Measurements from ENCODE around the gene PIK3CD.
"Not testable (repeated sequence)": the region's sequence is repeated elsewhere in the genome, so short reads cannot be mapped to it uniquely, and the experiment has no call there.

The PIK3CD gene

DNA sequence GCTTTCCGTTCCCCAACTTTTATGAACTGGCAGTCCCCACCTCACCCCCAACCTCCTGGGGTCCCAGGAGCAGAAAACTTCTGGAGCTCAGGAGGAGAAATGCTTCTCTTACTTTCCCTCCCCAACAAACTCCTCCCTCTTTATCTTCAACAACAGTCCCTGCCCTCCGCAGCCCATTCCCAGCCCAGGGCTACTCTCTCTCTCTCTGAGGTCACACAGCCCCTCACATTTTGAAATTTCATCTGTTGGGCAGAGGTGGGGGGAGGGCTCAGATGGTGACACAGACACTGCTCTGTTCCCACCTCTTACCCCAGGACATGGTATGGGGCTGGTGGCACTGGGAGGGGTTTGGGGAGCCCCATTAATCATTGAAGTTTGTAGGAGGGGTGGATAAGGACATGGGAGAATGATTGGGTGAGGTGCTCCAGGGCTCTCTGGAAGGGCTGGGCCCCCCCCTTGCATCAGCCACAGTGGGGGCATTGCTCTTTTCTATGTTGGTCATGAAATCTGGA is 6.0 kb downstream of the PIK3CD start:
- H3K9me3 ChIP-seq (ENCODE audit: control insufficient read depth, insufficient read depth, low read length), result no peaks in the 10 kb centered on the region
- no peaks in the 10 kb centered on the region for H3K36me3 ChIP-seq (ENCODE audit: control insufficient read depth, insufficient read depth, low read length)
- peaks cover 19% of the 10 kb centered on the region for H3K27me3 ChIP-seq (ENCODE audit: control insufficient read depth, insufficient read depth, low read length)
- H3K27ac ChIP-seq (ENCODE audit: low read depth, low read length), result no peak overlapping the region
- H3K4me1 ChIP-seq (ENCODE audit: control insufficient read depth, insufficient read depth, low read length), result no peaks in the 10 kb centered on the region
- H3K4me3 ChIP-seq (ENCODE audit: low read depth, low read length), result no peak overlapping the region
- H3K9ac ChIP-seq (ENCODE audit: low read depth, low read length), result no peak overlapping the region

DNA sequence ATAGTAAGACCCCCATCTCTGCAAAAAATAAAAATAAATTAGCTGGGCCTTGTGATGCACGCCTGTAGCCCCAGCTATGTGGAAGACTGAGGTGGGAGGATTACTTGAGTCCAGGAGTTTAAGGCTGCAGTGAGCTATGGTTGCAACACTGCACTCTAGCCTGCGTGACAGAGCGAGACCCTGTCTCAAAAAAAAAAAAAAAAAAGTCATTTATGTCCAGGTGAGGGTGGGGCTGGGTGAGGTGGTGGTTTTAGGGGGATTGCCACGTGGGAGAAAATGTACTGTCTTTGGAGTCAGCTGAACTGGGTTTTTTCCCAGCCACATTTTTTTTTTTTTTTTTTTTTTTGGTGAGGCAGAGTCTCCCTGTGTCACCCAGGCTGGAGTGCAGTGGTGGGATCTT is 6.7 kb downstream of the PIK3CD start:
- Histone ChIP-seq H3K4me3 (ENCODE audit: low read depth, low read length) (no peak overlapping the region), H3K27ac (ENCODE audit: low read depth, low read length) (no peak overlapping the region), H3K36me3 (ENCODE audit: control insufficient read depth, insufficient read depth, low read length) (no peaks in the 10 kb centered on the region), H3K9me3 (ENCODE audit: control insufficient read depth, insufficient read depth, low read length) (no peaks in the 10 kb centered on the region), H3K4me1 (ENCODE audit: control insufficient read depth, insufficient read depth, low read length) (no peaks in the 10 kb centered on the region), H3K9ac (ENCODE audit: low read depth, low read length) (no peak overlapping the region), H3K27me3 (ENCODE audit: control insufficient read depth, insufficient read depth, low read length) (peaks cover 12% of the 10 kb centered on the region)

DNA sequence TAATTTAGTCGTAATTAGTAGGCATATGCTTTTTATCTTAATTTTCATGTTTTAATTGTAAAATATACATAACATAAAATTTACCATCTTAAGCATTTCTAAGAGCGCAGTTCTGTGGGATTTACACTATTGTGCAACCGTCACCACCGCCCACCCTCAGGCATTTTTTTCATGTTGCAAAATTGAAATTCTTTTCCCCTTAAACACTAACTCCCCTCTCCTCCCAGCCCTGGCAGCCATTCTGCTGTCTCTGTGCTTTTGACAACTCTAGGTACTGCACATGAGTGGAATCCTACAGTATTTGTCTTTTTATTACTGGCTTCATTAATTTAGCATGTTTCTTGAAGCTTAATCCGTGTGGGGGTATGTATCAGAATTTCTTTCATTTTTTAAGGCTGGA is 7.8 kb downstream of the PIK3CD start:
- no peak overlapping the region for H3K9ac ChIP-seq (ENCODE audit: low read depth, low read length)
- no peak overlapping the region for H3K4me3 ChIP-seq (ENCODE audit: low read depth, low read length)
- H3K9me3 ChIP-seq (ENCODE audit: control insufficient read depth, insufficient read depth, low read length), result no peaks in the 10 kb centered on the region
- H3K27me3 ChIP-seq (ENCODE audit: control insufficient read depth, insufficient read depth, low read length), result peaks cover 1% of the 10 kb centered on the region; the same call in 1 of the 2 replicates
- no peak overlapping the region for H3K27ac ChIP-seq (ENCODE audit: low read depth, low read length)
- no peaks in the 10 kb centered on the region for H3K36me3 ChIP-seq (ENCODE audit: control insufficient read depth, insufficient read depth, low read length)
- no peaks in the 10 kb centered on the region for H3K4me1 ChIP-seq (ENCODE audit: control insufficient read depth, insufficient read depth, low read length)

DNA sequence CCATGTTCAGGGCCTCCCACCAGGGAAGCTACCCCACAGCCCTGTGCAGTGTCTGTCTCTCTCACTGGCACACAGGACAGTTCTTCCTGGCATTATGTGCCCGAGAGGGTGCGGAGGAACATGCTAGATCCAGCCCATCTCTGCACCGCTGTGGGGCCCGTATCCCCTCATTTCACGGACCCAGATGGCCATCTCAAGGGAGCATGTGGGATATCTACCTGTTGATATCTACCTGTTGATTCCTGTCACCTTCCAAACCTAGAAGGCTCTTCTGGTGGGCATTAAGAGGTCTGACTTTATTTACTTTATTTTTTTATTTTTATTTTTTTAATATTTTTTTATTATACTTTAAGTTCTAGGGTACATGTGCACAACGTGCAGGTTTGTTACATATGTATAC is 11.7 kb downstream of the PIK3CD start:
- Histone ChIP-seq H3K27ac (ENCODE audit: low read depth, low read length) (no peak overlapping the region), H3K9ac (ENCODE audit: low read depth, low read length) (no peak overlapping the region), H3K9me3 (ENCODE audit: control insufficient read depth, insufficient read depth, low read length) (no peaks in the 10 kb centered on the region), H3K27me3 (ENCODE audit: control insufficient read depth, insufficient read depth, low read length) (no peaks in the 10 kb centered on the region), H3K4me3 (ENCODE audit: low read depth, low read length) (no peak overlapping the region), H3K36me3 (ENCODE audit: control insufficient read depth, insufficient read depth, low read length) (no peaks in the 10 kb centered on the region), H3K4me1 (ENCODE audit: control insufficient read depth, insufficient read depth, low read length) (no peaks in the 10 kb centered on the region)

DNA sequence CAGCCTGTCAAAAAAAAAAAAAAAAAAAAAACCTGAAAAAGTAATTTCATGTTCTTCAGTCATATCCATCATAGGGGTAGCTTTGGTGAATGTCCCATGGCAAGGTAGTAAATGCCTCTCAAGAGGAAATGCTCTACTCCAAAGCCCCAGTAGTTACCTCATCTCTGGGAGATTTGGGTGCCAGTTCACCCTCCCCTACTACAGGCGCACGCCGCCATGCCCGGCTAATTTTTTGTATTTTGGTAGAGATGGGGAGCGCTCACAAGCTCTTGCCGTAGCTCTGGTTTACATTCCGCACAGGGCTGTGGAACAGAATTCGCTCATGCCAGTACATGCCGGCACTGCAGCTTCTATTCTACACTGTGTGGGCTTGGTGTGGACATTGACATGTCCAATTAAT is 13.7 kb downstream of the PIK3CD start:
- no peak overlapping the region for H3K27ac ChIP-seq (ENCODE audit: low read depth, low read length)
- H3K36me3 ChIP-seq (ENCODE audit: control insufficient read depth, insufficient read depth, low read length), result no peaks in the 10 kb centered on the region
- no peaks in the 10 kb centered on the region for H3K4me1 ChIP-seq (ENCODE audit: control insufficient read depth, insufficient read depth, low read length)

DNA sequence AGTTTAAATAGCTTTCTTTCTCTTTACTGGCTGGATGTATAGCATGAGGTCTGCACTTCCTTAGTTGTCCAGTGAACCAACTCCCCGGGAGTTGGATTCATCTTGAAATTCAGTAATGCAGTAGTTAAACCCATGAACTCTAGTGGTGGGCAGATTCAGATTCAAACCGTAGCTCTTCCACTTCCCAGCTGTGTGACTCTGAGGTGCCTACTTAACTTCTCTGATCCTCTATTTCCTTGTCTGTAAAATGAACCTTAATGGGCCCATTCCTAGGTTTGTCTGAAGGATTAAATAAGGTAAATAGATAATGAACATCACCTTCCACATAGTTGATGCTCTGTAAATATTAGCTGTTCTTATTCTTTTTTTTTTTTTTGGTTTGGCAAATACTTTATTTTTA is 16.5 kb downstream of the PIK3CD start:
- H3K27me3 ChIP-seq (ENCODE audit: control insufficient read depth, insufficient read depth, low read length), result no peaks in the 10 kb centered on the region
- no peak overlapping the region for H3K4me3 ChIP-seq (ENCODE audit: low read depth, low read length)
- H3K9me3 ChIP-seq (ENCODE audit: control insufficient read depth, insufficient read depth, low read length), result no peaks in the 10 kb centered on the region
- H3K27ac ChIP-seq (ENCODE audit: low read depth, low read length), result no peak overlapping the region
- no peaks in the 10 kb centered on the region for H3K4me1 ChIP-seq (ENCODE audit: control insufficient read depth, insufficient read depth, low read length)
- no peaks in the 10 kb centered on the region for H3K36me3 ChIP-seq (ENCODE audit: control insufficient read depth, insufficient read depth, low read length)
- H3K9ac ChIP-seq (ENCODE audit: low read depth, low read length), result no peak overlapping the region

More for the DNA sequence above, 13.7 kb downstream of the PIK3CD start:
- Histone ChIP-seq H3K9ac (ENCODE audit: low read depth, low read length) (no peak overlapping the region), H3K27me3 (ENCODE audit: control insufficient read depth, insufficient read depth, low read length) (no peaks in the 10 kb centered on the region), H3K4me3 (ENCODE audit: low read depth, low read length) (no peak overlapping the region), H3K9me3 (ENCODE audit: control insufficient read depth, insufficient read depth, low read length) (no peaks in the 10 kb centered on the region)

DNA sequence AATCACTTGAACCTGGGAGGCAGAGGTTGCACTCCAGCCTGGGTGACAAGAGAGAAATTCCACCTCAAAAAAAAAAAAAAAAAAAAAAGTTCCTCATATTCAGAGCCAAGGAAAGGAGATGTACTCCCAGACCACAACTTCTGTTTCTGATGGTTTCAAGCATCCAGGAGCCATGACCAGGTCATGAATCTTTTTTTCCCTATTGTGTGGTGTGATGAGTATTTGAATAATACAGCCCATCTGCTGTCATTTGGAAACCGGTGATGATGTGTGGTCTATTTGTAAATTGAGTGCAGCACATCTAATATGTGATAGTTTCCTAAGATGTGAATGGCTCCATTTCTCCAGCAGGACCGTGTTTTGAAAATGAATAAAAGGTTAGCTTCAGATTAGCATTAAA is 18.6 kb downstream of the PIK3CD start:
- Histone ChIP-seq H3K4me1 (ENCODE audit: control insufficient read depth, insufficient read depth, low read length) (no peaks in the 10 kb centered on the region), H3K4me3 (ENCODE audit: low read depth, low read length) (no peak overlapping the region), H3K27me3 (ENCODE audit: control insufficient read depth, insufficient read depth, low read length) (no peaks in the 10 kb centered on the region), H3K36me3 (ENCODE audit: control insufficient read depth, insufficient read depth, low read length) (no peaks in the 10 kb centered on the region), H3K27ac (ENCODE audit: low read depth, low read length) (no peak overlapping the region), H3K9me3 (ENCODE audit: control insufficient read depth, insufficient read depth, low read length) (no peaks in the 10 kb centered on the region), H3K9ac (ENCODE audit: low read depth, low read length) (no peak overlapping the region)

DNA sequence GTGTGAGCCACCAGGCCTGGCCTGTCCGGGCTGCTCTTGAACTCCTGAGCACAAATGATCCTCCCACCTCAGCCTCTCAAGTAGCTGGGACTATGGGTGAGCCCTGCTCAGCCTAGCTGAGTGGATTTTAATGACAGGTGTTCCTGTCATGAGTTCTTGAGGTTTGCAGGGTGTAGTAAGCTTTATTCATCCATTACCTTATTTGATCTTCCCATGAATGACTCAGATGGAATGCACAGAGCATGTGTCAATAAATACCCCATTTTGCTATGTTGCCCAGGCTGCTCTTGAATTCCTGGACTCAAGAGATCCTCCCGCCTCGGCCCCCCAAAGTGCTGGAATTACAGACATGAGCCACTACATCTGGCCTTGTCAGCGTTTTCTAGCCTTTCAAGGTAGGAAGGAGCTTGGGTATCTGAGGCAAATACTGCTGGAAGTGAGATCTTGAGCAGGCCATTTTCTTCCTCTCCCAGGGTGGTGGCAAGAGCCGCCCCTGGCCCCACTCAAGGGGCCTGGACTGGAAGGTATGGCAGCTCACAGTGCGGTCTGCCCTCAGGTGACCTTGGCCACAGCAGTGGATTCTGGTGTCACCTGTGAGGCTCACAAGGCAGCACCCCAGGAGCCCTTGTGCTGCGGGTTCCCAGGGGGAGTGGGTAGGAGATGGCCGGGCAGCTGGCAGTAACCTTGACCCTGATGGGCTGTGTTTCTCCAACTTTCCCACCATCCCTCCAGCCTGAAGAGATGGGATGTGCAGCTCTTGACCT is 20.0 kb downstream of the PIK3CD start:
- no peaks in the 10 kb centered on the region for H3K4me1 ChIP-seq (ENCODE audit: control insufficient read depth, insufficient read depth, low read length)
- no peaks in the 10 kb centered on the region for H3K27me3 ChIP-seq (ENCODE audit: control insufficient read depth, insufficient read depth, low read length)
- H3K9ac ChIP-seq (ENCODE audit: low read depth, low read length), result no peak overlapping the region
- H3K36me3 ChIP-seq (ENCODE audit: control insufficient read depth, insufficient read depth, low read length), result no peaks in the 10 kb centered on the region
- no peak overlapping the region for H3K4me3 ChIP-seq (ENCODE audit: low read depth, low read length)
- no peaks in the 10 kb centered on the region for H3K9me3 ChIP-seq (ENCODE audit: control insufficient read depth, insufficient read depth, low read length)
- no peak overlapping the region for H3K27ac ChIP-seq (ENCODE audit: low read depth, low read length)

DNA sequence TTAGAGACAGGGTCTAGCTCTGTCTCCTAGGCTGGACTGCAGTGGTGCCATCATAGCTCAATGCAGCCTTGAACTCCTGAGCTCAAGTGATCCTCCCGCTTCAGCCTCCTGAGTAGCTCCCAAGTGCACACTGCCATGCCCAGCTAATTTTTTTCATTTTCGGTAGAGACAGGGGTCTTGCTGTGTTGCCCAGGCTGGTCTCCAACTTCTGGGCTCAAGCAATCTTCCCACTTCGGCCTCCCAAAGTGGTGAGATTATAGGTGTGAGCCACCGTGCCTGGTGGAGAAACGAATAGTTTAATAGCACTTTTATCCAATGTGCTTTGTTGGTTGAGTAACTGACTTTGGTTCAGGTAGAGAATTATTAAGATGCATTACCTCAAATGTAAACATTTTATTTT is 20.9 kb downstream of the PIK3CD start:
- H3K27me3 ChIP-seq (ENCODE audit: control insufficient read depth, insufficient read depth, low read length), result no peaks in the 10 kb centered on the region
- no peaks in the 10 kb centered on the region for H3K9me3 ChIP-seq (ENCODE audit: control insufficient read depth, insufficient read depth, low read length)
- no peak overlapping the region for H3K9ac ChIP-seq (ENCODE audit: low read depth, low read length)
- H3K36me3 ChIP-seq (ENCODE audit: control insufficient read depth, insufficient read depth, low read length), result no peaks in the 10 kb centered on the region
- no peaks in the 10 kb centered on the region for H3K4me1 ChIP-seq (ENCODE audit: control insufficient read depth, insufficient read depth, low read length)
- H3K27ac ChIP-seq (ENCODE audit: low read depth, low read length), result no peak overlapping the region
- H3K4me3 ChIP-seq (ENCODE audit: low read depth, low read length), result no peak overlapping the region

DNA sequence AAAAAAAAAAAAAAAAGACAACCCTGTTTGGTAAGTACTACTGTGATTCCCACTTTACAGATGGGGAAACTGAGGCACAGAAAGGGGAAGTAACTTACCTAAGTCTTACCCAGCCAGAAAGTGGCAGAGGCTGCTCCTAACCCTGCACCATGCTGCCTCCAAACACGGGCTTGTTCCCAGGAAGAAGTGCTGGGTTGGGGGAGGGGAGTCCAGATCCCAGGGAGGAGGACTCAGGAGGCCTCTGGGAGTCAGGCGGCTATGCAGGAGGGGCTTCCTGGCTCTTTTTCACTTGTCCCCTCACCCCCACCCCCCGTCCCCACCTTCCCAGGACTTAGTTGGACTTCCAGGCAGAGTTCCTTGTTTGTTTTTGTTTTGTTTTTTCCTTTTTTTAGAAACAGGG is 23.9 kb downstream of the PIK3CD start:
- H3K9ac ChIP-seq (ENCODE audit: low read depth, low read length), result no peak overlapping the region
- no peaks in the 10 kb centered on the region for H3K36me3 ChIP-seq (ENCODE audit: control insufficient read depth, insufficient read depth, low read length)
- no peaks in the 10 kb centered on the region for H3K27me3 ChIP-seq (ENCODE audit: control insufficient read depth, insufficient read depth, low read length)
- H3K4me3 ChIP-seq (ENCODE audit: low read depth, low read length), result no peak overlapping the region
- H3K4me1 ChIP-seq (ENCODE audit: control insufficient read depth, insufficient read depth, low read length), result no peaks in the 10 kb centered on the region
- H3K27ac ChIP-seq (ENCODE audit: low read depth, low read length), result no peak overlapping the region
- no peaks in the 10 kb centered on the region for H3K9me3 ChIP-seq (ENCODE audit: control insufficient read depth, insufficient read depth, low read length)

DNA sequence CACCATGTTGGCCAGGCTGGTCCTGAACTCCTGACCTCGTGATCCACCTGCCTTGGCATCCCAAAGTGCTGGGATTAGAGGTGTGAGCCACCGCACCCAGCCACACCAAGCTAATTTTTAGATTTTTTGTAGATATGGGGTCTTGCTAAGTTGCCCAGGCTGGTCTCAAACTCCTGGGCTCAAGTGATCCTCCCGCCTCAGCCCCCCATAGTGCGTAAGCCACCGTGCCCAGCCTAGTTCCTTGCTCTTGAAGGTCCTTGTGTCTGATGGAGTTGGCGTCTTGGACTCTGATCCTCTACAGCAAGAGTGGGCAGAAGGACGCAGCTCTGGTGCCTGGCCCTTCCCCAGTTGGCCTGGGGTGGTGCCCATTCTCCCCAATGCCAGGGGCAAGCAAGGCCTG is 24.6 kb downstream of the PIK3CD start:
- H3K27me3 ChIP-seq (ENCODE audit: control insufficient read depth, insufficient read depth, low read length); H3K27ac ChIP-seq (ENCODE audit: low read depth, low read length); H3K4me3 ChIP-seq (ENCODE audit: low read depth, low read length); H3K4me1 ChIP-seq (ENCODE audit: control insufficient read depth, insufficient read depth, low read length); H3K36me3 ChIP-seq (ENCODE audit: control insufficient read depth, insufficient read depth, low read length); H3K9me3 ChIP-seq (ENCODE audit: control insufficient read depth, insufficient read depth, low read length); H3K9ac ChIP-seq (ENCODE audit: low read depth, low read length): not testable (repeated sequence)
